HCT116 (cell line): Measurements from ENCODE around the gene GPX3. TPM values are rescaled to one million over a fixed set of nuclear protein-coding genes. Genes with fewer than 3 reads are reported as not detected.

ENCODE experiments used
- ATAC-seq: fragments of 200-7000 bp; cut with Tn5 transposase; 2 replicates; pipeline ENCODE4 v1.9.1; 2020; ENCODE audit warnings: mild to moderate bottlenecking, moderate library complexity
- BruUV-seq: library from RNA; stranded (reverse); fragments of 400-500 nt; replicated peaks from 2 replicates; lab custom pipeline; 2021; lab: Mats Ljungman, UMichigan
- CTCF ChIA-PET: fragments of 300-600 bp; sonication (Branson Sonifier 250); formaldehyde crosslinking; loops from one replicate; lab custom pipeline; 2021; ENCODE audit warnings: antibody characterized with exemption; lab: Charles Lee
- POLR2A ChIA-PET: fragments of 300-600, 350-600 bp; sonication (Branson Sonifier 250); formaldehyde crosslinking; loops from one replicate; lab custom pipeline; 2021; ENCODE audit warnings: antibody characterized with exemption; lab: Charles Lee
- RAD21 ChIA-PET, 2 experiments: fragments of 300-600 bp; sonication (Branson Sonifier 250); formaldehyde crosslinking; loops; one replicate each; lab custom pipeline; 2023; ENCODE audit warnings: low total read pairs in 2 of 2; ENCODE audit not compliant: uncharacterized antibody in 2 of 2, unreplicated experiment in 2 of 2, low non-redundant PET in 1 of 2; lab: Charles Lee
- DNase-seq: peaks from one replicate; pipeline ENCODE4 v3.0.0-alpha.2; 2010; ENCODE audit warnings: low read depth, low spot score
- H2AFZ ChIP-seq: fragments of 200-600 bp; shearing (Covaris generic), sonication (generic); 2 replicates; pipeline ENCODE4 v1.6.1; 2017; ENCODE audit warnings: low read depth, mixed run types, mixed read lengths, antibody characterized with exemption, low read length; ENCODE audit not compliant: poor library complexity, severe bottlenecking
- H3K27ac ChIP-seq: 2 replicates; pipeline ENCODE4 v1.5.1; 2012; ENCODE audit warnings: low read depth, low read length
- H3K27me3 ChIP-seq: fragments of 200-600 bp; sonication (generic); 2 replicates; pipeline ENCODE4 v1.6.1; 2016; ENCODE audit warnings: mixed run types, low read length, mixed read lengths; ENCODE audit not compliant: insufficient read depth
- H3K36me3 ChIP-seq, 2 experiments: fragments of 200-500 bp in 1 of 2; fragments of 200-600 bp in 1 of 2; sonication (Bioruptor generic) in 1 of 2; sonication (generic) in 1 of 2; 2 replicates each; pipeline versions ENCODE4 v1.5.1 to v1.6.1; 2014 to 2016; ENCODE audit warnings: low read length in 2 of 2, inconsistent platforms in 1 of 2, mixed read lengths in 1 of 2, mixed run types in 1 of 2; ENCODE audit not compliant: insufficient read depth in 2 of 2, control insufficient read depth in 1 of 2
- H3K4me1 ChIP-seq, 2 experiments: fragments of 200-600 bp in 1 of 2; sonication (generic) in 1 of 2; 2 replicates each; pipeline versions ENCODE4 v1.5.1 to v1.6.1; 2012 to 2017; ENCODE audit warnings: low read length in 2 of 2, inconsistent platforms in 1 of 2, mild to moderate bottlenecking in 1 of 2, mixed read lengths in 1 of 2, mixed run types in 1 of 2, moderate library complexity in 1 of 2; ENCODE audit not compliant: insufficient read depth in 2 of 2, control insufficient read depth in 1 of 2
- H3K4me2 ChIP-seq: fragments of 200-600 bp; sonication (generic); 2 replicates; pipeline ENCODE4 v1.6.1; 2017; ENCODE audit warnings: mixed run types, low read length, mixed read lengths
- H3K4me3 ChIP-seq, 2 experiments: fragments of 200-600 bp in 1 of 2; sonication (generic) in 1 of 2; replicated peaks in 1 of 2; 2 replicates each; pipeline ENCODE4 v1.5.1; 2011 to 2016; ENCODE audit warnings: low read length in 2 of 2, control low read depth in 1 of 2, low read depth in 1 of 2, mild to moderate bottlenecking in 1 of 2, mixed read lengths in 1 of 2, mixed run types in 1 of 2
- H3K79me2 ChIP-seq: fragments of 200-600 bp; sonication (generic); 2 replicates; pipeline ENCODE4 v1.6.1; 2017; ENCODE audit warnings: mild to moderate bottlenecking, mixed run types, low read length, moderate library complexity, mixed read lengths; ENCODE audit not compliant: insufficient read depth
- H3K9ac ChIP-seq: fragments of 200-600 bp; sonication (generic); 2 replicates; pipeline ENCODE4 v1.6.1; 2016; ENCODE audit warnings: low read length, mixed read lengths
- H3K9me2 ChIP-seq: fragments of 200-600 bp; sonication (generic), shearing (Covaris generic); 2 replicates; pipeline ENCODE4 v1.6.1; 2017; ENCODE audit warnings: mixed run types, mild to moderate bottlenecking, moderate library complexity; ENCODE audit not compliant: insufficient read depth
- H3K9me3 ChIP-seq, 2 experiments: fragments of 200-500 bp in 1 of 2; fragments of 200-600 bp in 1 of 2; sonication (Bioruptor generic) in 1 of 2; sonication (generic) in 1 of 2; 2 replicates each; pipeline ENCODE4 v1.6.1; 2014 to 2017; ENCODE audit warnings: low read length in 2 of 2, mixed read lengths in 2 of 2, inconsistent platforms in 1 of 2, low read depth in 1 of 2, mild to moderate bottlenecking in 1 of 2, mixed run types in 1 of 2, moderate library complexity in 1 of 2; ENCODE audit not compliant: control insufficient read depth in 1 of 2, insufficient read depth in 1 of 2
- H4K20me1 ChIP-seq: fragments of 200-600 bp; sonication (generic), shearing (Covaris generic); 2 replicates; pipeline ENCODE4 v1.6.1; 2017; ENCODE audit warnings: mixed run types, mild to moderate bottlenecking, moderate library complexity; ENCODE audit not compliant: insufficient read depth
- CBX3 ChIP-seq: IDR thresholded peaks from 2 replicates; pipeline ENCODE4 v1.6.1; 2012; ENCODE audit warnings: low read depth
- CEBPB ChIP-seq: IDR thresholded peaks from 2 replicates; pipeline ENCODE4 v1.6.1; 2012; ENCODE audit warnings: low read depth
- EGR1 ChIP-seq: IDR thresholded peaks from 2 replicates; pipeline ENCODE4 v1.6.1; 2012; ENCODE audit warnings: low read depth
- EZH2 ChIP-seq: fragments of 200-600 bp; sonication (generic); IDR thresholded peaks from 2 replicates; pipeline ENCODE4 v1.6.1; 2017; ENCODE audit warnings: antibody characterized with exemption, mixed run types
- EZH2phosphoT487 ChIP-seq: fragments of 200-600 bp; IDR thresholded peaks from 2 replicates; pipeline ENCODE4 v1.6.1; 2018; ENCODE audit warnings: antibody characterized with exemption, borderline replicate concordance
- POLR2AphosphoS5 ChIP-seq: IDR thresholded peaks from 2 replicates; pipeline ENCODE4 v1.6.1; 2011; ENCODE audit warnings: mild to moderate bottlenecking, low read depth, low read length, moderate library complexity
- RAD21 ChIP-seq: IDR thresholded peaks from 2 replicates; pipeline ENCODE4 v1.6.1; 2012; ENCODE audit warnings: low read depth, mild to moderate bottlenecking
- SIN3A ChIP-seq: IDR thresholded peaks from 2 replicates; pipeline ENCODE4 v1.6.1; 2012; ENCODE audit warnings: low read depth
- SRF ChIP-seq: IDR thresholded peaks from 2 replicates; pipeline ENCODE4 v1.6.1; 2012; ENCODE audit warnings: low read depth
- YY1 ChIP-seq: IDR thresholded peaks from 2 replicates; pipeline ENCODE4 v1.6.1; 2011; ENCODE audit warnings: low read length, low read depth, moderate library complexity, mild to moderate bottlenecking; ENCODE audit not compliant: insufficient replicate concordance; ENCODE audit errors: extremely low read depth
- ZFX ChIP-seq: fragments of 450-650 bp; IDR thresholded peaks from 2 replicates; pipeline ENCODE4 v1.6.1; 2017
- ZNF274 ChIP-seq: fragments of 200-500 bp; sonication (Bioruptor generic); IDR thresholded peaks from 2 replicates; pipeline ENCODE4 v1.6.1; 2014; ENCODE audit warnings: mild to moderate bottlenecking, low read depth, low read length, inconsistent platforms
- intact Hi-C: fragments of 100-400 bp; cut with micrococcal nuclease; formaldehyde crosslinking; loops from 2 replicates; pipeline ENCODE4 v1.10.0; 2022
- total RNA-seq: library from RNA; stranded (reverse); gene quantifications from one replicate; pipeline ENCODE4 v1.2.1, GENCODE V29; 2021; ENCODE audit not compliant: unreplicated experiment
- TF ChIP-seq, protein P1 (sequence below), 3 experiments: fragments of 200-600 bp in 1 of 3; sonication (generic) in 1 of 3; IDR thresholded peaks in 2 of 3; conservative IDR thresholded peaks in 1 of 3; 2 replicates each; pipeline ENCODE4 v1.5.1; 2012 to 2017; ENCODE audit warnings: low read depth in 2 of 3, low read length in 2 of 3, antibody characterized with exemption in 1 of 3, borderline replicate concordance in 1 of 3, control low read depth in 1 of 3, mild to moderate bottlenecking in 1 of 3, mixed read lengths in 1 of 3, mixed run types in 1 of 3, moderate library complexity in 1 of 3; ENCODE audit not compliant: insufficient read depth in 1 of 3
- TF ChIP-seq, protein P2 (sequence below): IDR thresholded peaks from 2 replicates; pipeline ENCODE4 v1.6.1; 2012
- TF ChIP-seq, protein P3 (sequence below): IDR thresholded peaks from 2 replicates; pipeline ENCODE4 v1.6.1; 2012; ENCODE audit warnings: low read depth
- TF ChIP-seq, protein P4 (sequence below): IDR thresholded peaks from 2 replicates; pipeline ENCODE4 v1.6.1; 2012

The GPX3 gene
- total RNA-seq, 1 experiment from 2014 or later = 0.96 TPM

DNA sequence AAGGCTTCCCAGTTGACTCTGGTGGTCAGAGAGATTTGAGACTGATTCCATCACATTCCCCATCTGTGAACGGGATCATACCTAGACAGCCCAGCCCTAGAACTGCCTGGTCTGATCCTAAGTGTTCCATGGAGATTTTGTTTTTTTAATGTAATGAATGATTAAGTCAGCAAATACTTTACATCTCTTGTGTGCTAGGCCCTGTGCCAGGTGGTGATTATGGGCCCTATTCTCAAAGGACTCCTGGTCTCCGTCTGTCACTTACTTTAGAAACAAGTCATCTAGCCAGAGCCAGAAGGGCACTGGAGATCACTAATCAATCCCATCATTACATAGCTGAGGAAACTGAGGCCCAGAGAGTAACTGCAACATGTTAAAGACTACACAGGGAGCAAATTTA lies 1.1 kb upstream of the GPX3 start:
- H4K20me1 ChIP-seq = no peaks in the 10 kb centered on the region
- H3K36me3 ChIP-seq = no peaks in the 10 kb centered on the region
- ChIA-PET RAD21 (no interaction called here), CTCF (no interaction called here), POLR2A (no interaction called here)
- intact Hi-C loops = no loop called here
- no peak overlapping the region for H3K4me2 ChIP-seq
- no peak overlapping the region for H3K4me3 ChIP-seq
- DNase-seq (no peak), ATAC-seq (no peak)
- H3K9me3 ChIP-seq = no peaks in the 10 kb centered on the region
- H3K9me2 ChIP-seq = no peaks in the 10 kb centered on the region
- BruUV-seq = no TSS peak
- H2AFZ ChIP-seq = no peak overlapping the region
- no peak overlapping the region for H3K9ac ChIP-seq
- H3K4me1 ChIP-seq = no peaks in the 10 kb centered on the region
- no peak for TF ChIP-seq SIN3A
- no peak for TF ChIP-seq ZNF274
- TF ChIP-seq, protein P1, sequence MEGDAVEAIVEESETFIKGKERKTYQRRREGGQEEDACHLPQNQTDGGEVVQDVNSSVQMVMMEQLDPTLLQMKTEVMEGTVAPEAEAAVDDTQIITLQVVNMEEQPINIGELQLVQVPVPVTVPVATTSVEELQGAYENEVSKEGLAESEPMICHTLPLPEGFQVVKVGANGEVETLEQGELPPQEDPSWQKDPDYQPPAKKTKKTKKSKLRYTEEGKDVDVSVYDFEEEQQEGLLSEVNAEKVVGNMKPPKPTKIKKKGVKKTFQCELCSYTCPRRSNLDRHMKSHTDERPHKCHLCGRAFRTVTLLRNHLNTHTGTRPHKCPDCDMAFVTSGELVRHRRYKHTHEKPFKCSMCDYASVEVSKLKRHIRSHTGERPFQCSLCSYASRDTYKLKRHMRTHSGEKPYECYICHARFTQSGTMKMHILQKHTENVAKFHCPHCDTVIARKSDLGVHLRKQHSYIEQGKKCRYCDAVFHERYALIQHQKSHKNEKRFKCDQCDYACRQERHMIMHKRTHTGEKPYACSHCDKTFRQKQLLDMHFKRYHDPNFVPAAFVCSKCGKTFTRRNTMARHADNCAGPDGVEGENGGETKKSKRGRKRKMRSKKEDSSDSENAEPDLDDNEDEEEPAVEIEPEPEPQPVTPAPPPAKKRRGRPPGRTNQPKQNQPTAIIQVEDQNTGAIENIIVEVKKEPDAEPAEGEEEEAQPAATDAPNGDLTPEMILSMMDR (IDR thresholded peaks at IDR 0.05 in 2 of 3, conservative IDR thresholded peaks at IDR 0.05 in 1 of 3; ENCODE audit: borderline replicate concordance in 1 of 3, insufficient read depth in 1 of 3, low read depth in 2 of 3, low read length in 2 of 3) = no peak
- no peak for TF ChIP-seq EZH2phosphoT487
- no peak for TF ChIP-seq CBX3
- TF ChIP-seq, protein P2, sequence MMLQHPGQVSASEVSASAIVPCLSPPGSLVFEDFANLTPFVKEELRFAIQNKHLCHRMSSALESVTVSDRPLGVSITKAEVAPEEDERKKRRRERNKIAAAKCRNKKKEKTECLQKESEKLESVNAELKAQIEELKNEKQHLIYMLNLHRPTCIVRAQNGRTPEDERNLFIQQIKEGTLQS = no peak
- TF ChIP-seq POLR2AphosphoS5 = no peak
- TF ChIP-seq, protein P3, sequence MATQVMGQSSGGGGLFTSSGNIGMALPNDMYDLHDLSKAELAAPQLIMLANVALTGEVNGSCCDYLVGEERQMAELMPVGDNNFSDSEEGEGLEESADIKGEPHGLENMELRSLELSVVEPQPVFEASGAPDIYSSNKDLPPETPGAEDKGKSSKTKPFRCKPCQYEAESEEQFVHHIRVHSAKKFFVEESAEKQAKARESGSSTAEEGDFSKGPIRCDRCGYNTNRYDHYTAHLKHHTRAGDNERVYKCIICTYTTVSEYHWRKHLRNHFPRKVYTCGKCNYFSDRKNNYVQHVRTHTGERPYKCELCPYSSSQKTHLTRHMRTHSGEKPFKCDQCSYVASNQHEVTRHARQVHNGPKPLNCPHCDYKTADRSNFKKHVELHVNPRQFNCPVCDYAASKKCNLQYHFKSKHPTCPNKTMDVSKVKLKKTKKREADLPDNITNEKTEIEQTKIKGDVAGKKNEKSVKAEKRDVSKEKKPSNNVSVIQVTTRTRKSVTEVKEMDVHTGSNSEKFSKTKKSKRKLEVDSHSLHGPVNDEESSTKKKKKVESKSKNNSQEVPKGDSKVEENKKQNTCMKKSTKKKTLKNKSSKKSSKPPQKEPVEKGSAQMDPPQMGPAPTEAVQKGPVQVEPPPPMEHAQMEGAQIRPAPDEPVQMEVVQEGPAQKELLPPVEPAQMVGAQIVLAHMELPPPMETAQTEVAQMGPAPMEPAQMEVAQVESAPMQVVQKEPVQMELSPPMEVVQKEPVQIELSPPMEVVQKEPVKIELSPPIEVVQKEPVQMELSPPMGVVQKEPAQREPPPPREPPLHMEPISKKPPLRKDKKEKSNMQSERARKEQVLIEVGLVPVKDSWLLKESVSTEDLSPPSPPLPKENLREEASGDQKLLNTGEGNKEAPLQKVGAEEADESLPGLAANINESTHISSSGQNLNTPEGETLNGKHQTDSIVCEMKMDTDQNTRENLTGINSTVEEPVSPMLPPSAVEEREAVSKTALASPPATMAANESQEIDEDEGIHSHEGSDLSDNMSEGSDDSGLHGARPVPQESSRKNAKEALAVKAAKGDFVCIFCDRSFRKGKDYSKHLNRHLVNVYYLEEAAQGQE = no peak
- TF ChIP-seq CEBPB = no peak
- TF ChIP-seq EZH2 = no peak
- TF ChIP-seq SRF = no peak
- no peak for TF ChIP-seq YY1
- TF ChIP-seq ZFX = no peak
- TF ChIP-seq RAD21 = no peak
- no peak for TF ChIP-seq EGR1
- TF ChIP-seq, protein P4, sequence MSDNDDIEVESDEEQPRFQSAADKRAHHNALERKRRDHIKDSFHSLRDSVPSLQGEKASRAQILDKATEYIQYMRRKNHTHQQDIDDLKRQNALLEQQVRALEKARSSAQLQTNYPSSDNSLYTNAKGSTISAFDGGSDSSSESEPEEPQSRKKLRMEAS = no peak
- H3K27ac ChIP-seq = no peak overlapping the region
- H3K79me2 ChIP-seq = no peaks in the 10 kb centered on the region
- no peaks in the 10 kb centered on the region for H3K27me3 ChIP-seq
